WI38 (cell line): ENCODE results near the gene SLC30A9.

Experiments
- H3K4me3 ChIP-seq: 2 replicates; pipeline ENCODE4 v1.5.1; 2011; ENCODE audit warnings: low read depth, mild to moderate bottlenecking, control low read depth, low read length
- CTCF ChIP-seq: IDR thresholded peaks from 2 replicates; pipeline ENCODE4 v1.5.1; 2012; ENCODE audit warnings: low read depth, mild to moderate bottlenecking, control low read depth, low read length

The SLC30A9 gene

GRCh38 chr4:41998019-41998418 lies 7.7 kb downstream of the SLC30A9 start:
- H3K4me3 ChIP-seq = no peak overlapping the region
- no peak for TF ChIP-seq CTCF

- no peak for TF ChIP-seq CTCF
Measured at GRCh38 chr4:41999321-41999720, 9.0 kb downstream of the SLC30A9 start.

GRCh38 chr4:42008011-42008786 lies 17.9 kb downstream of the SLC30A9 start:
- no peak for TF ChIP-seq CTCF
- no peak overlapping the region for H3K4me3 ChIP-seq

More at GRCh38 chr4:41999321-41999720, 9.0 kb downstream of the SLC30A9 start:
- no peak overlapping the region for H3K4me3 ChIP-seq

- no peak for TF ChIP-seq CTCF
- no peak overlapping the region for H3K4me3 ChIP-seq
Measured at GRCh38 chr4:42015438-42015837, 25.1 kb downstream of the SLC30A9 start.

GRCh38 chr4:42018451-42018850 lies 28.1 kb downstream of the SLC30A9 start:
- no peak overlapping the region for H3K4me3 ChIP-seq
- TF ChIP-seq CTCF = no peak

GRCh38 chr4:42048394-42048793 lies 58.1 kb downstream of the SLC30A9 start:
- no peak overlapping the region for H3K4me3 ChIP-seq
- no peak for TF ChIP-seq CTCF

GRCh38 chr4:42050516-42051249 lies 60.4 kb downstream of the SLC30A9 start:
- H3K4me3 ChIP-seq = no peak overlapping the region
- no peak for TF ChIP-seq CTCF
